HG02970 (cell line): ENCODE results near the gene POU3F3.

Experiments
- ATAC-seq: cut with Tn5 transposase; IDR thresholded peaks from one replicate; pipeline ENCODE4 v1.9.1; 2021; ENCODE audit warnings: mild to moderate bottlenecking, moderate library complexity, moderate number of reproducible peaks; ENCODE audit not compliant: unreplicated experiment, low FRiP score

POU3F3 gene

DNA sequence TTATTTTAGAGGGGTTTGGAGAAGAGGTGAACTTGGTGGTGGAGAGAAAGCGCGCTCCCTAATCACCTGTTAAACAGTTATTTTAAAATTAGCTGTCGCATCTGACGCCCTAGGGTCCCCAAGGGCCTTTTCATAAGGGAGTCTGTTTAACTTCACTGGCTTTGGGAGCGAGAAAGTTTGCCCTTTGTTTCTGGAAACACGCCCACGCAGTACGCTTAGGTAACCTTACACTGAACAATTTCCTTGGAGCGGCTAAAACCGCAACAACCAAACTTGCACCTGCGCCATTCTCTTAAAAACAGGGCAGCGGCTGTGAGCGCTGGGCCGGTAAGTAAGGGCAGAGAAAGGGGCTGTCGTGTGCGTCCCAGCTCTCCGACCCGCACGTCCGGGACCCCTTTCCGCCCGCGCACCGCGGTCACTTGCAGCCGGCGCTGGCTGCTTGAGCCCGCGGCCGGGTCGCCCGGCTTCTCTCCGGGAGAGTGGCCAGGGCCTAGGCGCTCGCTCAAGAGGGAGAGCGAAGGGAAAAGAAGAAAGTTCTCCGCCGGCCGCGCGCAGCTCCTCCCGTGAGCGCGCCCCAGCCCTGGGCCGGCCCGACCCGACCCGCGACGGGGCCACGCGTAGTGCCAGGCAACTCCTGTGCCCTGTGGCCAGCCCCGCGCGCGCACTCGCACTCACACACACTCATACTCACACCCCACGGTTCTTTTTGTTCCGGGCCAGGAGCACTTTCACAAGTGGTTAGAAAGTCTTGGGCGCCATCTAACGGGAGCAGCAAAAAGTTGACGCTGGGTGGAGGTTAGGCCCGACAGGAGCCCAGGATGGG lies 19.2 kb downstream of the POU3F3 start:
- peak; percentile 77 for ATAC-seq

DNA sequence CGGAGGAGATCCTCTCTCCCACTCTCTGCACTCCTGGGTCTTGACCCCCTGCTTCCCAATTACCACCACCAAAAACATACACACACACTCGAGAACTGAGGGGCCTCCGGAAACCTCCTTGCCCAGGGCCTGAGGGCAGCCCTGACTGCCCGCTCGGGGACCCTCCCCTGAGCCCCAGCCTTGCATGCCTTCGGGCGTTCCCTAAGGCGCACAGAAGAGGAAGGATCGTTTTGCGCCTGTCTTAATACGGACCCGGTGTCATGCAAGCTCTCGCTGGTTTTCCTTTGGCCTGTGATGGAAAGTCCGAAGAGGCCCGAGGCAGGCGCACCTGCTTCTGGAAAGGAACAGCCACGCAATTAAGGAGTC lies 19.8 kb downstream of the POU3F3 start:
- ATAC-seq, result no peak

DNA sequence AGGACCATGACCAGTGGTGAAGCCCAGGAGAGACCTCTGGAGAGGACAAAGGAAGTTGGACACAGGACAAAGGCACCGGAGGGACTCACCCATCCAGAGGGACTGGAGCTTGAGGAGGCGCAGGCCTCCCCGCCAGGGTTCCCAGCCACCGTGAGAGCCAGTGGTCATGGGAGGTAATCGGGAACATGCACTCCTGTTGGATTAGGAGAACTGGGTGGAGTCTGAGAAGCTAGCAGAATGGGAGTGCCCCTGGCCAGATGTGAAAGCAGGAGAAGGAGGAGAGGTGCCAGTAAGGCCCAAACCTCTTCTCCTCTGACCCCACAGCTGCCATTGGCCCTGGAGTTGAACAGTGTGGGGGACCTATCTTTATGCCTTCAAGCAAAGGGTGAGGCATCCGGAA lies 20.3 kb downstream of the POU3F3 start:
- ATAC-seq, result no peak

DNA sequence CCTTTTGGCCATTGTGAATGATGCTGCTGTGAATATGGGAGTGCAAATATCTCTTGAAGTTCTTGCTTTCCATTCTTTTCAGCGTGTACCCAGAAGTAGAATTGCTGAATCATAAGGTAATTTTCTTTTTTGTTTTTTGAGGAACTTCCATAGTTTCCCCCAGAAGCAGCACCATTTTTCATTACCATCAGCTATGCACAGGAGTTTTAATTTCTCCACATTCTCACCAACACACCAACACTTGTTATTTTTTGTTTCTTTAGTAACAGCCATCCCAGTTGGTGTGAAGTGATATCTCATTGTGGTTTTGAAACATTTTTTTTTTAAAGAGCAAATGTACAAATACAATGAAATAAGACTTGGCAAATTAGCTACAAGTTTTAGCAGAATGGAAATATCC lies 21.3 kb downstream of the POU3F3 start:
- ATAC-seq, result no peak

DNA sequence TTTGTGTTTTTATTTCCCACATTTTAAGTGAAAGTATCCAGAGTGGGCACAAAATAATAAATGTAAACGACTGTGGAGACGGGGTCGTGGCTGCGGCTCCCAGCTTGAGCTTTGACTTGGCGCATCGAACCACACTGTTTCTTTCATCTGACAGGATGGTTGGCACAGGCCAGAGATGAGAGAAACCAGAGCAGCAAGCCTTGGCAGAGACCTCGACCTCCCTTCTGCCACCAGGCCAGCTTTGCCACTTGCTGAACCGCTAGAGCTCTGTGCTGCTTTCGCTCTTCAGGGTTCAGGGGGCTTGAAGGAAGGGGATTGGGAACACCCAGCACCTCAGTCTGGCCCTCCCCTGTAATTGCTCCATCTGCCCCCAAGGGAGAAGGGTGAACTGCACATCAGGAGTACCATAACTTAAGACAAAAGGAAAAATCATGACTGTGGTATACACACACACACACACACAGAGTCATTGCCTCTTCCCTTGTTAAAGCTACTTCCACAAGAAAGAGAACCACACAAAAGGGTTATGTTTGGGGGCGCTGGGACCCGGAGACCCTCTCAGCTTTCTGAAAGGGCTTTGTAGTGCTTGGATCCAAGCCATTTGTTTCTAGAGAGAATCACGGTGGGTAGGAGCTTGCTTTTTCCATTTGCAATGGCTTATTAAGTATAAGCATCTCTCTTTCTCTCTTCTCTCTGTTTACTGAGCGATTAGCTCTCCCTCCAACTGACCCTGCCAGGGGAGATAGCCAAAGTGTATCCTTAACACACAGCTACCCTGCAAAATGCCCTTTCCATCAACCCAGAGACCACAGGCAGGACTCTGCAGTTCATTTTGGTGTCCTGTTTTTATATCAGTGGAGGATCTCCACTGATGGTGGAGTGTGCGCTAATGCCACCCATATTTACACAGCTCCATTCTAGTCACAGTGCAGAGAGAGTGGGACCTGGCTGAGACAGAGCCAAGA lies 23.0 kb downstream of the POU3F3 start:
- ATAC-seq, result no peak

DNA sequence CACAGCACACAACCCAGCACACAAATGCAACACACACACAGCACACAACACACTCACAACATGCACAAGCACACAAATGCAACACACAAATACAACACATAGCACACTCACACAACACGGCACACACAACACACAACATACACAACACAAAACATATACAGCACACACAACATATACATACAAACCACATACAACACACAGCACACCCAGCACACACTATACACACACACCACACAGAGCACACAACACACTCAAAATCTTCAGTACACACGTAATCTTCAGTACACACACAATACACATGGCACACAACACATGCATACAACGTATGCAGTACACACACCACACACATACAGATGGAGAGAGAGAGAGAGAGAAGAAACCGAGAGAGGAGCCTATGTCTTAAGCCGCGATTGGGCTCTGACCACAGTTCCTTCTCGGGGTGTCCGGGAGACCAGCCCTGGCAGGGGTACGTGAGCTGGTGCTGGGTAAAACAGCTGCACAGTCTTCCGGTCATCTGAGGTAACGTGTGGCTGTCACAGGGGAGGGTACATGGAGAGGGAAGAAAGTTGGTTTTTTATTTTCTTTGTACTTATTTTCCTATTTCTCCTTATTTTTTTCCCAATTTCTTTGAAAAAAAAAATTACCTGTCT lies 25.1 kb downstream of the POU3F3 start:
- no peak for ATAC-seq

DNA sequence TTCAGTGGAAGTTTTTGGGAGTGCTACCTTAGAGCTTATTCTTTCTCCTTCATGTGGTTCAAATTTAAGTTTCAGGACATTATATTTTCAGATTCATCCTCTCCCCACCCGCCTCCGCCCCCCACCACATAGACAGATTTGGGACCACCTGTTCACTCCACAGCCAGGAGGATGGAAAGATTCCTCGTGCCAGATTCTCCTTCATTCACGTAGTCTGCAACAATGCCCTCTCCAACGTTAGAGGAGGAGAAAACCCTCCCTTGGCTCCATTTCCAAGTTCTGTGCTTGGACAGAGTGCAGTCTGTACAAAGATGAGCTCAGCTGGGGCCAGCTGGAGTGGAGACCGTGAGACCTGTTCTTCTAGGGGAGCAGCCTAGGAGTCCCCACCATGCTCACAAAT lies 26.2 kb downstream of the POU3F3 start:
- ATAC-seq, result no peak

DNA sequence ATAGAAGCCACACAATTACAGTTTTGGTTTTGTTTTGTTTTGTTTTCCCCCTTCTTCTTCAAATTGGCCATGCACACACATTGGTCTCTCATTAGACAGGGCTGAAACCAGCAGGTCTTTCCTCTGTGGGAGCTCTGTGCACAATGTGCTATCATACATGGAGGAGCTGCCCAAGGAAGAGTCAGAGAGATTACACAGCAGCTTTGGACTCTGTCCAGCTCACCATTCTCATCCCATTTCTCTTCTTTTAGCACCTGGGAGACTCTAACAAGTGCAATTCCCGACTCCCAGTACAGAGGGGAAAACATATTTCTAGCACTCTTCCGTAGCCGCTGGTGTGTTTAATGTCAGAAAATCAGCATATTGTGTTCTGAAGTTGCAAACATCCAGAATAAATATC lies 29.4 kb downstream of the POU3F3 start:
- no peak for ATAC-seq

DNA sequence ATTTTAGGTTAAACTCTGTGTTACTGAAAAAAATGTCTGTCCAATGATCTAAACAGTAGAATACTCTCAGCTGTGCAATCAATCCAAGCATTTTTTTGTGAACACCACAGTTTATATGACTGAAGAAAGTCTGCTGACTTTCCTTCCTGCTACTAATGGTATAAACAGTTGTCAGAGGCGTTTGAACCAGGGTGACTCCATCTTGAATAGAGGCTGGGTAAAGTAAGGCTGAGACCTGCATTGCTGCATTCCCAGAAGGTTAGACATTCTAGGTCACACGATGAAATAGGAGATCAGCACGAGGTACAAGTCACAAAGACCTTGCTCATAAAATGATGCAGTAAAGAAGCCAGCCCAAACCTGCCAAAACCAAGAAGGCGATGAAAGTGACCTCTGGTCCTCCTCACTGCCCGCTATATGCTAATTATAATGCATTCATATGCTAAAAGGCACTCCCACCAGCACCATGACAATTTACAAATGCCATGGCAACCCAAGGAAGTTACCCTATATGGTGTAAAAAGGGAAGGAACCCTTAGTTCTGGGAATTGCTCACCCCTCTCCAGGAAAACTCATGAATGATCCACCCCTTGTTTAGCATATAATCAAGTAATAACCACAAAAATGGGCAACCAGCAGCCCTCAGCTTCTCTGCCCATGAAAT lies 31.3 kb downstream of the POU3F3 start:
- no peak for ATAC-seq

DNA sequence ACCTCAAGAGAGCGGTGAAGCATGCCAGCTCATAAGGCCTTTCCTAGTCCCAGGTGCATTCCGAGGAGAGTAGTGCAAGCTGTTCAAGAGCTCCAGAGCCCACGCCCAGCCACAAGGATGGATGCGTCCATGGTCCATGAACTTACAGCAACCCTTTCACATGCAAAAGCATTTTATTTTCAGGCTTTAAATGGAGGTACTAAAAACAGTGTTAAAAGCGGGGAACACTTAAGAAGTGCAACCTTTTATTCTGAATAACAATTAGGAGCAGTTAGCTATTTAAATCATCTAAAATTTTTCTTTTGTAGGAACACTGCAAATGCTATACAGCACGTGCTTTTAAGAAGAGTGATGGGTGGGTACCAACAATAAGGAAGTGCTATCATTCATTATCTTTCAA lies 33.8 kb downstream of the POU3F3 start:
- no peak for ATAC-seq

DNA sequence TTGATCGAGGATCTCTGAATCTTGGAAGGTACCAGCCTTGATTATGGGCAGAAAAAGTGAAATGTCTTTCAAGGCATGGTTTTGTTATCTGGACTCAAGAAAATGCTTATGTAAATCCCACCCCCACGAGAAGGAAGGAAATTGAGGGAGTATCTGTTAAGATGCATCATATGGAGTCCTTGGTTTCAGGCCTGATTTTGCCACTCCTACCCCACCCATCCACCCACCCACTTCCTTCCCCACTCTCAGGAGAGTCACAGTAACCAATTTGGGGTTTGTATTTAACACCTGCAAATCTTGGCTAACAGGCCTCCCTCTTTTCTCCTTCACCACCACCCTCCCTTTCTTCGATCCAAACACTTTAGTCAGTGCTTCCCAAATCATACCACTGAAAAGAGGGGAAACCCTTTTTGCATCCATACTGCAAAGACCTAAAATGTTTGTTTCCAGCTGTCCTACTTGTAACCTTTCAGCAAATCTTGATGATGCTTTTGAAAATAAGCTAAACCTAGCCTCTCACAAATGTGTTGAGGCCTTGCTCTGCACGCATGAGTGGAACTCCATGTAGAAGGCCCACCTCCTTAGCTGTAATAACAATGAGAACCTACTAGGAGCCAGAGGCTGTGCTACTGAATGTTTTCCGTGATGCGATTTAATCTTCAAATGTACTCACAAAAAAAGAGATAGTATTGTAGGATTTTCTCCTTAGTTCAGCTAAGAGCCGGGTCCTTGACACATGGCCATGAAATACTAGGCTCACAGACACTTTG lies 34.8 kb downstream of the POU3F3 start:
- no peak for ATAC-seq

DNA sequence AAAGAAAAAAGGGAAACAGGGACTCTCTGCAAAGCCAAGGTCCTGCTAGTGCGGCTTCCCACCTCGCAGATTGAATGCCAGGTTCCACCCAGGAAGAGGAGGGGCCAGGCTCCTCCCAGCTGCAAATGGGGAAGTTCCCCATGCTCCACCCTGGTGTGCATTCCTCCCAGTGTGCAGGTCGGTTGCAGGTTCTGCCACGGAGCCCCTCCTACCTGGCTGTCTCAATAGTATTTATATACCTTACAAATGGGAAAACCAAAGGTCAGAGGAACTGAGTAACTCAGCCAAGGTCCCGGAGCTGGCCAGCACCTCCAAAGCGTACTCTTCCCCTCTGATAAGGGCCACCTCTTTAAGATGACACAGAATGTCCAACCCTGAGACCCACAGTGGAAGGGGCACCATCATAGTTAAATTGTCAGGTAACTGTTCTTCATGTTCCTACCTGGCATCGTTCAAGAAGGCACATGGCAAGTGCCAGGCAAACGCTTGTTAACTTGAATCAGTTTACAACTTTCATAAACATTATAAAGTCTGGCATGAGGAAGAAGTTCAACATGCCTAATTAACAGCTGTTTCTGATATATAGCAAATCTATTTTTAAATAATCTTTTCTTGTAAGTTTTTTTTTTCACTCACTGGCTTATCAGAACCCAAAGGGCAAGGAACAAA lies 35.5 kb downstream of the POU3F3 start:
- no peak for ATAC-seq

DNA sequence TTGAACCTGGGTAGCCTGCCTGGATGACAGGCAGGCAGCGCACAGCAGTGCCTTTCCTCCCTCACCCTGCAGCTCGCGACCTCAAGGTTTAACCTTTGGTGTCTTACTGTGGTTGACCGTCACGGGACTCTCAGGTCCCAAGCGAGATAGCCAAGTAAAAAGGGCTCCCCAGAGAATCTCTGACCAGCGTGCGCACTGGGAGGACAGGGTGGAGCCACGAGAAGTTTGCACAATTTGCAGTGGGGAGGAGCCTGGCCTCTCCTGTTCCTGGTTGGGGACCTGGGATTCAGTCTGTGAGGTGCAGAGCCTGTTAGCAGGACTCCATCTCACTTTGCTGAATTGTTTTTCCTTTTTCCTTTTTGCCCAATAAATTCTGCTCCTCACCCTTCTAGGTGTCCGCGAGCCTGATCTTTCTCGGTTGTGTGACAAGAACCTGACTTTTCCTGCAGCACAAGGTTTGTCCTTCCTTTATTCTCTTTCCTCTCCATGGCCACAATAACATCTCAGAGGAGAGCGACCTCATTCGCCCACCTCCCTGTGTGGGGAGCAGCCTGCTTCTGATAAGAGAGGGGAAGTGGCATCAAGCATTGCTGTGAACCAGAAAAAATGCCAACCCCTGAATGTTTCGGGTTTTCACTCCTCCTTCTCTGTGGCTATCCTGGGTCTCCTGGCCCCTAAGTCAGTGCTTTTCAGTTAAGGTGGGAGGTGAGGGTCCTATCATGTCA lies 36.2 kb downstream of the POU3F3 start:
- no peak for ATAC-seq

DNA sequence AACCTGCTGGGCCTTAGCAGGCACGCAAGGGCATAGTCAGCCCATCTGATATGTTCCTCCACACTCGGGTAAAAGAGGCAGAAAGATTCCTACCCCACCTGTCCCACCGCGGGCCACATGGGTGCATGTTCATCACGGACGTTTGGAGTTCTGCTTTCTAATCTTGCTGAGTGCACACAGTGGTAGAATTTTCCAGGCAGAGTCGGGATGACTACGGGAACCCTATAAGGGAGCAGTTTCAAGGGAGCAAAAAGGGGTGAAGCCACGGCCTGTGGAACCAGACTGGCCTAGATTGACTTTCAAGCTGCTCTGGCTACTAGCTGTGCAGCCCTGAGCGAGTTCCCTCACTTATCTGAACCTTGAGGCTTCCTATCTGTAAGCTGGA lies 36.8 kb downstream of the POU3F3 start:
- no peak for ATAC-seq

DNA sequence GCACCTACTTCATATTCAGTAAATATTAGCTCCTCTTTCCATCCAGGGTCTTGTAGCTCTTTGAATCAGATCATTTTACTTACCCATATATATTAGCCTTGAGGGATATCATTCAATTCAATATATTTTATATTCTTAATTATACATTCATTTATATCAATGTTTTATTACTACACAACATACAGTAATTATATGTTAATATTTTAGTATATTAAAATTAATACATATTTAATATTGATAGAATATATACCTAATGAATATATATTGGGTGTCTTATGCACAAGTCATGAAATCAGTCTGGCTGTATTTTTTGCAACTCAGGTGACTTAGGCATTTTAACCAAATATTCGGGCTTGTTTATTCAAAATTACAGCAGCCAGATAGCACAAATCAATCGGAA lies 37.2 kb downstream of the POU3F3 start:
- ATAC-seq, result no peak

DNA sequence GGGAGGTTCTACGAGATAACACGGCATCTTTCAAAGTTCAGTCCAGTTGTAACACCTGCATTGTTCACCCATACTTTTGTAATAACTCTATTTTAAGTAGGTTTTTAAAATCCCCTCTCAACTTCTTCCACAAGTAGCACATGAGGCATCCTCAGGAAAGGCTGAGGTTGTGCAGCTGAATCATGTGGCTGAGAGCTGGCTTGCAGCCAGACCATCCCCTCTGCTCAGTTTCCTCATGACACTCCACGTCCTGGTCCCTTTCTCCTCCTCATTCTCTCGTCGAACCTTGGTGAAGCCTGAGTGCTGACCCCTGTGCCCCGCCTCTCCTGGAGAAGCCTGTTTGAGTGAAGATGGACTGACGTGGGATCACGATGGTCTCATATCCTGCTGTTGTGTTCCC lies 42.5 kb downstream of the POU3F3 start:
- ATAC-seq, result no peak

DNA sequence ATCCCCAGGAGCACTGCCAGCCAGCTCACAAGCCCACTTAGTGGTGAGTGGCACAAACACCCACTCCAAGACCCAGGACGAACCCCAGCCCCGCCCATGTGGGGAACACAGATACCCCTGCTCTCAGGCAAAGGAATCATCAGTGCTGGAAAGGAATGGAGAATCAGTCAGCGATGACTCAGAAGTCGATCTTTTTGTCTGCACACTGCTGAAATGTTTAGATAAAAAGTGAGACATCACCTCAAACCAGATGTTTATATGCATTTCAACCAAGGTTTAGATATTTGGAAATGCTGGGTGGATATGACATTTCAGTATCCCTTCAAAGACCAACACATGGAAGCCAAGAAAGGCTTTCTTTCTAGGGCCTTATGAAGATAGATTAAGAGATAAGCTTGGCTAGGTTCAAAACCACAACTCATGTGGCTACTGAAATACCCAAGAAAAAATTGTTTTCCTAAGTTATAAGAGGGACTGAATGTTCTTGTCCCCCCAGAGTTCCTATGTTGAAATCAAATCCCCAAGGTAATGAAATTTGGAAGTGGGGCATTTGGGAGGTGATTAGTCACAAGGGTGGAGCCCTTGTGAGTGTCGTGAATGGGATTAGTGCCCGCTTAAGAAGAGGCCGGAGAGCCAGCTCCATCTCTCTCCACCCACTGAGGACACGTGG lies 43.7 kb downstream of the POU3F3 start:
- no peak for ATAC-seq

DNA sequence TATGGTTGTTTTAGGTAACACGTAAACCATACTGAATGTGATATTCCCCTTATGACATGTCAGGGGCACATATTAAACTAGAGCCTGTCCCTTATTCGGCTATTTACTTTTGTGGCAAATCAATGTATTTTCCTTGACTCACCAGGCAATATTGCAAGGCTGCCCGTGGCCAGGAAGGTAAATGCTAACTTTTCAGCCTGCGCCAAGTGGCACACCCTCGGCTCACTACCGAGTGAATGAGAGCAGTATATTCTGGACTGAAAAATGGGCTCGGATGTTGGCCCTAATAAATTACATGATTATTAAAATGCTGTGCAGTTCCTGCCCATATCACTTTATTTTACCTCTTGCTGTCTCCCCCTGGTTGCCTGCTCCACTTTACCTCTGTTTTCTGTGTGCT lies 46.7 kb downstream of the POU3F3 start:
- ATAC-seq, result no peak
